Measurements from ENCODE around the gene IL12RB2.

DNA sequence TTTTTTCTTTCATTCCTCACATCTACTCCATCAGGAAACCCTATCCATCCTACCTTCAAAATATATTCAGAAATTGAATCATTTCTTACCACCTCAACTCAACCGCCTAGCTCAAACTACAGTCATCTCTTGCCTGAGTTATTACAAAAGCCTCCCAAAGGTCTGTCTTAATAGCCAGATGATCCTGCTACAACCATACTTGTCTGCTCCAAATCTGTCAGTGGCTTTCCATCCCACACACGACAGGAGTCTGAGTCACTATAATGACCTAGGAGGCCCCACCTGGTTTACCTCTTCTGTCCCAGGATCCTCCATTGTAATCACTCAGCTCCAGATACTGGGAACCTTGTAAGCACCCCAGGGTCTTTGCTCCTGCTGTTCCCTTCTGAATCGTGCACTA, 37.1 kb upstream of the IL12RB2 start:
- TF ChIP-seq GATA3 (IDR thresholded peaks at IDR 0.05; ENCODE audit: low read depth, low read length) = no peak
- TF ChIP-seq GATA2 (IDR thresholded peaks at IDR 0.05; ENCODE audit: low read depth, low read length) = no peak
